GM21423 (cell line): Measurements from ENCODE around the gene BICDL2.

Source experiments
- ATAC-seq: cut with Tn5 transposase; IDR thresholded peaks from one replicate; pipeline ENCODE4 v1.9.1; 2021; ENCODE audit warnings: mild to moderate bottlenecking, moderate library complexity; ENCODE audit not compliant: unreplicated experiment

BICDL2 gene

GRCh38 chr16:2987833-2988232 lies 48.9 kb downstream of the BICDL2 start:
- ATAC-seq = no peak

- no peak for ATAC-seq
These were observed 49.5 kb downstream of the BICDL2 start for GRCh38 chr16:2987286-2987685.

GRCh38 chr16:2986623-2987188 lies 50.0 kb downstream of the BICDL2 start:
- no peak for ATAC-seq

GRCh38 chr16:2985893-2986355 lies 50.8 kb downstream of the BICDL2 start:
- no peak for ATAC-seq

- ATAC-seq = no peak
These were observed 51.3 kb downstream of the BICDL2 start for GRCh38 chr16:2985462-2985861.

GRCh38 chr16:2983706-2984136 lies 53.0 kb downstream of the BICDL2 start:
- peak; percentile 30 for ATAC-seq

- no peak for ATAC-seq
These were observed 54.3 kb downstream of the BICDL2 start for GRCh38 chr16:2982402-2982801.

- no peak for ATAC-seq
These were observed 54.9 kb downstream of the BICDL2 start for GRCh38 chr16:2981899-2982250.

- ATAC-seq = no peak
These were observed 55.4 kb downstream of the BICDL2 start for GRCh38 chr16:2981177-2981898.

GRCh38 chr16:2980227-2981176 lies 56.2 kb downstream of the BICDL2 start, which contains the start of gene PKMYT1:
TSS of gene PKMYT1 (minus strand) at chr16:2980446. CDS start at chr16:2979657, 789 bp downstream.
- ATAC-seq = peak; percentile 73

- peak; percentile 4 for ATAC-seq
These were observed 57.0 kb downstream of the BICDL2 start for GRCh38 chr16:2979669-2980226.
